ENCODE results near the gene ANTXR2.

The ANTXR2 gene

DNA sequence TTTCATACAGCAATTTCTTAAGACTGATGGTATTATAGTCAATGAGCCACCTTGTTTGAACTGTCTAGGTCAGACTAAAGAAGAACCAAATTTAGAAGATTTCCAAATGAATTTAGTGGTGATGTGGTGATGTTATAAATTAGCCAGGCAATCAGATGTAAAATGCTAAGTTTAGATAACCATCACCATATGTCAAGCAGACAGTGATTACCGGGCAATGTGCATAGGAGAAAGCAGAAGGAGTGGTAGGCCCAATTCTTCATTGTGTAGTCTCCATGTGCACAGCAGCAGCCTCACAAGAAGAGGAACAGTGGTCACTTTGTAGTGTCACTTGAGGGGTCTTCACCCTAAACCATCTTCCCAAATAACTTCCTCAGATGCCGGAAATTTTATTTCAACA lies 198.8 kb downstream of the ANTXR2 start:
- TF ChIP-seq YY1 (IDR thresholded peaks at IDR 0.05; ENCODE audit: low read depth) (no peak), ZBTB7A (IDR thresholded peaks at IDR 0.05; ENCODE audit: low read depth) (no peak), CEBPB (IDR thresholded peaks at IDR 0.05) (no peak), NFIC (IDR thresholded peaks at IDR 0.05) (no peak), TEAD4 (IDR thresholded peaks at IDR 0.05) (no peak), TCF12 (IDR thresholded peaks at IDR 0.05; ENCODE audit: low read depth) (no peak), TAF1 (IDR thresholded peaks at IDR 0.05; ENCODE audit: low read depth) (no peak), EP300 (IDR thresholded peaks at IDR 0.05; ENCODE audit: borderline replicate concordance) (no peak), EGR1 (IDR thresholded peaks at IDR 0.05) (no peak), RAD21 (IDR thresholded peaks at IDR 0.05; ENCODE audit: low read depth) (no peak), CREB1 (IDR thresholded peaks at IDR 0.05; ENCODE audit: low read depth) (no peak), FOXM1 (IDR thresholded peaks at IDR 0.05; ENCODE audit: borderline replicate concordance, low read depth) (no peak)
- TF ChIP-seq, protein P1, sequence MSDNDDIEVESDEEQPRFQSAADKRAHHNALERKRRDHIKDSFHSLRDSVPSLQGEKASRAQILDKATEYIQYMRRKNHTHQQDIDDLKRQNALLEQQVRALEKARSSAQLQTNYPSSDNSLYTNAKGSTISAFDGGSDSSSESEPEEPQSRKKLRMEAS (IDR thresholded peaks at IDR 0.05): no peak
- TF ChIP-seq, protein P2, sequence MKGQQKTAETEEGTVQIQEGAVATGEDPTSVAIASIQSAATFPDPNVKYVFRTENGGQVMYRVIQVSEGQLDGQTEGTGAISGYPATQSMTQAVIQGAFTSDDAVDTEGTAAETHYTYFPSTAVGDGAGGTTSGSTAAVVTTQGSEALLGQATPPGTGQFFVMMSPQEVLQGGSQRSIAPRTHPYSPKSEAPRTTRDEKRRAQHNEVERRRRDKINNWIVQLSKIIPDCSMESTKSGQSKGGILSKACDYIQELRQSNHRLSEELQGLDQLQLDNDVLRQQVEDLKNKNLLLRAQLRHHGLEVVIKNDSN (IDR thresholded peaks at IDR 0.05): no peak
- TF ChIP-seq, protein P3, sequence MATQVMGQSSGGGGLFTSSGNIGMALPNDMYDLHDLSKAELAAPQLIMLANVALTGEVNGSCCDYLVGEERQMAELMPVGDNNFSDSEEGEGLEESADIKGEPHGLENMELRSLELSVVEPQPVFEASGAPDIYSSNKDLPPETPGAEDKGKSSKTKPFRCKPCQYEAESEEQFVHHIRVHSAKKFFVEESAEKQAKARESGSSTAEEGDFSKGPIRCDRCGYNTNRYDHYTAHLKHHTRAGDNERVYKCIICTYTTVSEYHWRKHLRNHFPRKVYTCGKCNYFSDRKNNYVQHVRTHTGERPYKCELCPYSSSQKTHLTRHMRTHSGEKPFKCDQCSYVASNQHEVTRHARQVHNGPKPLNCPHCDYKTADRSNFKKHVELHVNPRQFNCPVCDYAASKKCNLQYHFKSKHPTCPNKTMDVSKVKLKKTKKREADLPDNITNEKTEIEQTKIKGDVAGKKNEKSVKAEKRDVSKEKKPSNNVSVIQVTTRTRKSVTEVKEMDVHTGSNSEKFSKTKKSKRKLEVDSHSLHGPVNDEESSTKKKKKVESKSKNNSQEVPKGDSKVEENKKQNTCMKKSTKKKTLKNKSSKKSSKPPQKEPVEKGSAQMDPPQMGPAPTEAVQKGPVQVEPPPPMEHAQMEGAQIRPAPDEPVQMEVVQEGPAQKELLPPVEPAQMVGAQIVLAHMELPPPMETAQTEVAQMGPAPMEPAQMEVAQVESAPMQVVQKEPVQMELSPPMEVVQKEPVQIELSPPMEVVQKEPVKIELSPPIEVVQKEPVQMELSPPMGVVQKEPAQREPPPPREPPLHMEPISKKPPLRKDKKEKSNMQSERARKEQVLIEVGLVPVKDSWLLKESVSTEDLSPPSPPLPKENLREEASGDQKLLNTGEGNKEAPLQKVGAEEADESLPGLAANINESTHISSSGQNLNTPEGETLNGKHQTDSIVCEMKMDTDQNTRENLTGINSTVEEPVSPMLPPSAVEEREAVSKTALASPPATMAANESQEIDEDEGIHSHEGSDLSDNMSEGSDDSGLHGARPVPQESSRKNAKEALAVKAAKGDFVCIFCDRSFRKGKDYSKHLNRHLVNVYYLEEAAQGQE (IDR thresholded peaks at IDR 0.05; ENCODE audit: low read depth): no peak

DNA sequence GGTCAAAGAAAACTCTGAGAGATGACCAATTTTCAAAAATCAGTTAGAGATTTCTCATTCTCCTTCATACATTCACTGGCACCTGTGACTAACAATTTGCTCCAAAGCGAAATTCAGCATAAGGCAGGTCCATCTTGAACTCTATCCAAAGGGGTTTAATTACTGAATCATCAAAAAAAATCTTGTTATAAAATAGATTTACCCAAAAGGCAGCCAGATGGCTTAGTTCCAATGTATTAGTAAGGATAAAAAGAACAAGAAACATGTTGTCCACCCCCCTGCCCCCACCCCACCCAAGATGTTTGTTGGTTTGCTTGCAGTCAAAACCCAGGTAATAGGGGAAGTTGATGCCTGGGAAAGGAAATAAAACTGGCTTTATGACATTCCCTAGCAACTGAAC lies 200.3 kb downstream of the ANTXR2 start:
- TF ChIP-seq, protein P2 (IDR thresholded peaks at IDR 0.05): no peak
- TF ChIP-seq TCF12 (IDR thresholded peaks at IDR 0.05; ENCODE audit: low read depth): no peak
- TF ChIP-seq EGR1 (IDR thresholded peaks at IDR 0.05): no peak
- TF ChIP-seq TEAD4 (IDR thresholded peaks at IDR 0.05): no peak
- no peak for TF ChIP-seq ZBTB7A (IDR thresholded peaks at IDR 0.05; ENCODE audit: low read depth)
- no peak for TF ChIP-seq NFIC (IDR thresholded peaks at IDR 0.05)
- TF ChIP-seq, protein P3 (IDR thresholded peaks at IDR 0.05; ENCODE audit: low read depth): no peak
- no peak for TF ChIP-seq RAD21 (IDR thresholded peaks at IDR 0.05; ENCODE audit: low read depth)
- TF ChIP-seq TAF1 (IDR thresholded peaks at IDR 0.05; ENCODE audit: low read depth): no peak
- no peak for TF ChIP-seq EP300 (IDR thresholded peaks at IDR 0.05; ENCODE audit: borderline replicate concordance)
- TF ChIP-seq CEBPB (IDR thresholded peaks at IDR 0.05): no peak
- TF ChIP-seq FOXM1 (IDR thresholded peaks at IDR 0.05; ENCODE audit: borderline replicate concordance, low read depth): no peak
- TF ChIP-seq YY1 (IDR thresholded peaks at IDR 0.05; ENCODE audit: low read depth): no peak
- TF ChIP-seq, protein P1 (IDR thresholded peaks at IDR 0.05): no peak

DNA sequence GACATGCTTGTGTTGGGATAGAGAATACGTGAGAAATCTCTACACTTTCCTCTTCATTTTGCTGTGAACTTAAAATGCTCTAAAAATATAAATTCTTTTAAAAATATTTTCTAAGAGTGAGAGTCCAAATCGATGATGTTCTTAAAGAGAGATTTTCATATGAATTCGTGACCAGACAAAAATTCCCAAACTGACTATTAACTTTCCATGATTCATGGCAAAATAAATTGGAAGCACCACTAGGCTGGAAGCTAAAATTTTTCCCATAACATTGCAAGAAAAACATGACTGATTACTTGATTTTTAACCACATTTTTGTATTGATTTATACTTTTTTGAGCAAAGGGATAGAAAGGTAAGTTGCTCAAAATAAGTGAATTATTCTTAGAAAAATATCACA lies 201.1 kb downstream of the ANTXR2 start:
- TF ChIP-seq TAF1 (IDR thresholded peaks at IDR 0.05; ENCODE audit: low read depth) (no peak), RAD21 (IDR thresholded peaks at IDR 0.05; ENCODE audit: low read depth) (no peak), ZBTB7A (IDR thresholded peaks at IDR 0.05; ENCODE audit: low read depth) (no peak), YY1 (IDR thresholded peaks at IDR 0.05; ENCODE audit: low read depth) (no peak), TCF12 (IDR thresholded peaks at IDR 0.05; ENCODE audit: low read depth) (no peak)

DNA sequence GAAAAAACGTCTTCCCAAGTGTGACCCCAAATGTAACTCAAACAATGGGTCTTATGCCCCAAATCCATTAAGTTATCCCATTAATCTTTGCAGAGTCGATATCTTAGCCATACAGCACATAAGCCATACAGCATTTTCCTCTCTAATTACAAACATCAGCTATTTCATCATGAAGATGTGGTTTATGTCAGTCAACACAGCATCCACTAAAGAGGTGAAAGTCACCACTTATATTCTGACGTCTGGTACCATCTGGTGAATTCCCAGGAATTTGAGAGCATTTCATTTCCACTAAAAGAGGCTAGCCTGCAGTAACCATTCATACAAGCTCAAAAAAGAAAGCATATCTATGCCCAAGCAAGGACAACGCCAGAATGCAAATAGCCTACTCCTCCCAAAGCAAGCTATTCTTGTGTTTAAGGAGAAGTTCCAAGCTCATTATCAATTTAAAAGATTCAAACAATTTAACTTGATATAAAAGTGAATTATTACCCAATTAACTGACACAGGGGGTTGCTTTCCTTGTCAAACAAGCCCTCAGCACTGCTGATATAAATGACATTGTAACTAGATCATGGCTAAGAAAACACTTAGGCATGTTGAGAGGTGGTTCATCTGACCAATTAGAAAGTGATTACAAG lies 203.3 kb downstream of the ANTXR2 start:
- TF ChIP-seq, protein P2 (IDR thresholded peaks at IDR 0.05): no peak
- no peak for TF ChIP-seq TCF12 (IDR thresholded peaks at IDR 0.05; ENCODE audit: low read depth)
- no peak for TF ChIP-seq EGR1 (IDR thresholded peaks at IDR 0.05)

DNA sequence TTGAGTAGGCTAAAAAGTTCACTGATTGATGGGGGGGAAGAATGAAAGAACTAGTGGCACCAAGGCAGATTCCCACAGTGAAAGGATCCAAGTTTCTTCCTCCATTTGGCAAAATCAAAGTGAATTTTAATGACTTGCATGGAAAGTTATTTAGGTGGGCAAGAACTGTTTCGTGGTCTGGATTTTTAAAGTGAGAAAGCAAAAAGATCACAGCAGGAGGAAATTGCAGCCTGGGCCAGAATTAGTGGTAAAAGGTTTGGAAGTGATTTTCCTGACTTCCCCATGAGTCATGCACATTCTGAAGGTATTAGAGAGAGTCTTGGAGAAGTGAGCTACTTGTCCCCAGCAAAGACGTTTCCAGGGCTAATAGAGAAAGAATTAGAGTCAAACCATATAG lies 207.8 kb downstream of the ANTXR2 start:
- TF ChIP-seq CREB1 (IDR thresholded peaks at IDR 0.05; ENCODE audit: low read depth) (no peak), YY1 (IDR thresholded peaks at IDR 0.05; ENCODE audit: low read depth) (no peak), EP300 (IDR thresholded peaks at IDR 0.05; ENCODE audit: borderline replicate concordance) (no peak), RAD21 (IDR thresholded peaks at IDR 0.05; ENCODE audit: low read depth) (no peak), NFIC (IDR thresholded peaks at IDR 0.05) (no peak), TCF12 (IDR thresholded peaks at IDR 0.05; ENCODE audit: low read depth) (no peak), EGR1 (IDR thresholded peaks at IDR 0.05) (no peak), TEAD4 (IDR thresholded peaks at IDR 0.05) (no peak), TAF1 (IDR thresholded peaks at IDR 0.05; ENCODE audit: low read depth) (no peak)
- TF ChIP-seq, protein P3 (IDR thresholded peaks at IDR 0.05; ENCODE audit: low read depth): no peak

Data from Ishikawa (cell line).